ENCODE data around the gene SEL1L3. TPM values are rescaled to one million over a fixed set of nuclear protein-coding genes. Genes with fewer than 3 reads are reported as not detected.

Gene SEL1L3
- polyA plus RNA-seq, 1 experiment = 38.7 TPM

DNA sequence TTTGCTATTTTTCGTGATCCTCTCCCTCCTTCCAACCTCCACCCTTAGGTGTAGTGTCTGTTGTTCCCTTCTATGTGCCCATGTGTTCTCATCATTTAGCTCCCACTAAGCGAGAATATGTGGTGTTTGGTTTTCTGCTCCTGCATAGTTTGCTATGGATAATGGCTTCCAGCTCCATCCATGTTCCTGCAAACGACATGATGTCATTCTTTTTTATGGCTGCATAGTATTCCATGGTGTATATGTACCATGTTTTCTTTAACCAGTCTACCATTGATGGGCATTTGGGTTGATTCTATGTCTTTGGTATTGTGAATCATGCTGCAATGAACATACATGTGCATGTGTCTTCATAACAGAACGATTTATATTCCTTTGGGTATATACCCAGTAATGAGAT, 102.7 kb downstream of the SEL1L3 start:
- no peak overlapping the region for H3K4me3 ChIP-seq (ENCODE audit: low read depth, low read length)
- ChIA-PET POLR2A (no interaction called here), CTCF (interaction anchor here (0.7 to 3.9 kb wide), 3 partner anchors 9 to 447 kb away, joined by 3 to 40 read pairs (median 3); partner anchors contain the start of gene ZCCHC4)
- H3K9me3 ChIP-seq (ENCODE audit: control insufficient read depth, insufficient read depth, low read length) = no peaks in the 10 kb centered on the region
- DNase-seq (ENCODE audit: low read depth, low spot score) = no peak
- no peak overlapping the region for H3K27ac ChIP-seq (ENCODE audit: low read depth, low read length)
- TF ChIP-seq, protein P1, sequence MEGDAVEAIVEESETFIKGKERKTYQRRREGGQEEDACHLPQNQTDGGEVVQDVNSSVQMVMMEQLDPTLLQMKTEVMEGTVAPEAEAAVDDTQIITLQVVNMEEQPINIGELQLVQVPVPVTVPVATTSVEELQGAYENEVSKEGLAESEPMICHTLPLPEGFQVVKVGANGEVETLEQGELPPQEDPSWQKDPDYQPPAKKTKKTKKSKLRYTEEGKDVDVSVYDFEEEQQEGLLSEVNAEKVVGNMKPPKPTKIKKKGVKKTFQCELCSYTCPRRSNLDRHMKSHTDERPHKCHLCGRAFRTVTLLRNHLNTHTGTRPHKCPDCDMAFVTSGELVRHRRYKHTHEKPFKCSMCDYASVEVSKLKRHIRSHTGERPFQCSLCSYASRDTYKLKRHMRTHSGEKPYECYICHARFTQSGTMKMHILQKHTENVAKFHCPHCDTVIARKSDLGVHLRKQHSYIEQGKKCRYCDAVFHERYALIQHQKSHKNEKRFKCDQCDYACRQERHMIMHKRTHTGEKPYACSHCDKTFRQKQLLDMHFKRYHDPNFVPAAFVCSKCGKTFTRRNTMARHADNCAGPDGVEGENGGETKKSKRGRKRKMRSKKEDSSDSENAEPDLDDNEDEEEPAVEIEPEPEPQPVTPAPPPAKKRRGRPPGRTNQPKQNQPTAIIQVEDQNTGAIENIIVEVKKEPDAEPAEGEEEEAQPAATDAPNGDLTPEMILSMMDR (IDR thresholded peaks at IDR 0.05; ENCODE audit: low read depth, low read length) = no peak
- no peaks in the 10 kb centered on the region for H3K27me3 ChIP-seq (ENCODE audit: control insufficient read depth, insufficient read depth, low read length)

DNA sequence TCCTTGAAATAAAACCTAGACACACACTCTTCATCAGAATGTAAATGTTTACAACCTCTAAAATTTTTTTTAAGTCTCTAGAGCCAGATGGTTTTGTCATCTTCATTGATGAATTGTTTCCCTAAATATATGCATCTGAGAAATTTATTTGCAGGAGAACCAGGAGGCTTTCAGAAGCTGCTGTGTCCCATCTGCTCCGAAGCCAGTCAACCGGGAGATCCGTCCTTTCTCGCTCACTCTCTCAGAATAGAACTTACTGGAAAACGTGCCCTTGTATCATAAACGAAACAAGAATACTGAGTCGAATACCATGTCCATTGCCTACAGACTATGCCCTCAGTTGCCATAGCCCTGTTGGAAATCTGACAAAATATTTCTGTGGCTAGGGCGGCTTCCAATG, 103.7 kb downstream of the SEL1L3 start:
- CTCF ChIA-PET = interaction anchor here (1.5 kb wide), 1 partner anchor 9 kb away, joined by 8 read pairs; no protein-coding TSS in a partner anchor
- Histone ChIP-seq H3K27me3 (ENCODE audit: control insufficient read depth, insufficient read depth, low read length) (no peaks in the 10 kb centered on the region), H3K4me3 (ENCODE audit: low read depth, low read length) (no peak overlapping the region), H3K27ac (ENCODE audit: low read depth, low read length) (no peak overlapping the region), H3K9me3 (ENCODE audit: control insufficient read depth, insufficient read depth, low read length) (no peaks in the 10 kb centered on the region)
- TF ChIP-seq, protein P1 (IDR thresholded peaks at IDR 0.05; ENCODE audit: low read depth, low read length) = no peak
- POLR2A ChIA-PET = no interaction called here
- no peak for DNase-seq (ENCODE audit: low read depth, low spot score)

DNA sequence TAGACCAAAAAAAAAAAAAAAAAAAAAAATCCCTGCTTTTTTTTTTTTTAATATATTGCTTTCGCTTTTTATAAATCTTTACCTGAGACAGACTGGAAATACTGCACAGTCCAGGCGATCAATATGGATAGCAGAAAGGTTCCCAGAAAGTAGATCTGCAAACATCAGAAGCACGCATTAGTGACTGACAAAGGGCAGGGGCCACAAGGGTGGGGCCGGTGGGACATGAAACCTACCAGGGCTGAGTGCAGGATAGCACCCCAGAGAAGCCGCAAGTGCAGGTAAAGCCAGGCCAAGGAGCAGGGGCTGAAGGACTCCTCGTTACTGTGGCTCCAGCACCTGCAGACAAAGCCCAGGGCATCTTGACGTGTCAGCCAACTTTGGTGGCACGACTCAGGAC, 105.3 kb downstream of the SEL1L3 start:
- H3K27ac ChIP-seq (ENCODE audit: low read depth, low read length) = no peak overlapping the region
- H3K27me3 ChIP-seq (ENCODE audit: control insufficient read depth, insufficient read depth, low read length) = no peaks in the 10 kb centered on the region
- no peaks in the 10 kb centered on the region for H3K9me3 ChIP-seq (ENCODE audit: control insufficient read depth, insufficient read depth, low read length)
- CTCF ChIA-PET = interaction anchor here (2.9 kb wide), 1 partner anchor 11 kb away, joined by 37 read pairs; no protein-coding TSS in a partner anchor
- POLR2A ChIA-PET = no interaction called here
- TF ChIP-seq, protein P1 (IDR thresholded peaks at IDR 0.05; ENCODE audit: low read depth, low read length) = no peak
- H3K4me3 ChIP-seq (ENCODE audit: low read depth, low read length) = no peak overlapping the region
- DNase-seq (ENCODE audit: low read depth, low spot score) = no peak

DNA sequence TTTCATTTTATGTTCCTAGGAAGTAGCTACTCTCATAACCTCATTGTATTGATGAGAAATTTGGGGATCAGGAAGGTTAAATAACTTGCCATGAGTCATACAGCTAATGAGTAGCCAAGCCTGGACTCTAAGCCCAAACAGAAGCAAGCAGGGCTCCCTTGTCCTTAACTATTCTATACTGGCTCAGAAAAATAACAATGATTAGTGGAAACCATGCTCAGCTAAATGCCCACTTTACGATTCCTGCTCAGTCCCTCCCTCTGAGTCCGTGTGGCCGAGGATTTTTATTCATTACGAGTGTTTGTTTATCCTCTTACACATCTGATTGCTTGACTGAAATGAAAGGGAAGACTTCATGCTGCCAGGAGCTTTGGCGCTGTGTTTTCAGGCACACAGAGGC, 106.3 kb downstream of the SEL1L3 start:
- Histone ChIP-seq H3K27ac (ENCODE audit: low read depth, low read length) (no peak overlapping the region), H3K27me3 (ENCODE audit: control insufficient read depth, insufficient read depth, low read length) (no peaks in the 10 kb centered on the region), H3K9me3 (ENCODE audit: control insufficient read depth, insufficient read depth, low read length) (no peaks in the 10 kb centered on the region), H3K4me3 (ENCODE audit: low read depth, low read length) (no peak overlapping the region)
- TF ChIP-seq, protein P1 (IDR thresholded peaks at IDR 0.05; ENCODE audit: low read depth, low read length) = no peak
- no peak for DNase-seq (ENCODE audit: low read depth, low spot score)
- ChIA-PET POLR2A (no interaction called here), CTCF (interaction anchor here (1.1 to 2.9 kb wide), 3 partner anchors 12 to 317 kb away, joined by 4 to 37 read pairs (median 8); no protein-coding TSS in a partner anchor)

DNA sequence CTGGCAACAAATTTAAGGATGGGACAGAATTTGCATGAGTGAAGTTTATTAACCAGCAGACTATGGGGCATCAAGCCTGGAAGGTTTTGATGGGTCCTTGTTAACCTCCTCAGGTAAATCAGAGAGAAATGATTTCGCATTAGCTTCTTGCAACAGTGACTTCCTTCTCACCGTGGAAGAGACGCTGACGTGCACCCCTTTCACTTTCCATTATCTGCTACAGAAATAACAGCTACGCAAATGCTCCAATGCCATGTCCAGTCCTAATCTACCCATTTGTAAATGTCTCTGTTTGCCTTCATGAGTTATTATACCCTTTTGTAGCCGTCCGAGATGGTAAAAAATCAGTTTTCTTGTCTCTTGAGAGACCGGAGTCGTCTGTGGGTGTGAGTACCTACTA, 106.9 kb downstream of the SEL1L3 start:
- ChIA-PET CTCF (interaction anchor here (1.1 to 2.9 kb wide), 3 partner anchors 12 to 316 kb away, joined by 4 to 37 read pairs (median 8); no protein-coding TSS in a partner anchor), POLR2A (no interaction called here)
- H3K9me3 ChIP-seq (ENCODE audit: control insufficient read depth, insufficient read depth, low read length) = no peaks in the 10 kb centered on the region
- DNase-seq (ENCODE audit: low read depth, low spot score) = no peak
- no peaks in the 10 kb centered on the region for H3K27me3 ChIP-seq (ENCODE audit: control insufficient read depth, insufficient read depth, low read length)
- no peak overlapping the region for H3K4me3 ChIP-seq (ENCODE audit: low read depth, low read length)
- no peak overlapping the region for H3K27ac ChIP-seq (ENCODE audit: low read depth, low read length)
- TF ChIP-seq, protein P1 (IDR thresholded peaks at IDR 0.05; ENCODE audit: low read depth, low read length) = no peak

Data from AG04450 (cell line).